ENCODE data around the gene SLC6A6.

- TF ChIP-seq POLR2A (IDR thresholded peaks at IDR 0.05) (no peak), CTCF (IDR thresholded peaks at IDR 0.05) (no peak)
These were observed 84.1 kb downstream of the SLC6A6 start for GRCh38 chr3:14486460-14486859.

Measured in lower leg skin (tissue), 3 donors.